ENCODE measurements around the gene WARS2.
"Not testable (repeated sequence)": the region's sequence is repeated elsewhere in the genome, so short reads cannot be mapped to it uniquely, and the experiment has no call there.

The WARS2 gene

GRCh38 chr1:119140177-119141019, at the start of gene WARS2:
Gene WARS2, minus strand, starts transcription at chr1:119140653. Its CDS starts 9 bp downstream, at chr1:119140644.
- DNase-seq: peak; percentile 98 to 100 (median 99)

GRCh38 chr1:119188926-119189325, 48.5 kb upstream of the WARS2 start:
- DNase-seq: no peak

- DNase-seq: no peak
Observed at GRCh38 chr1:119187416-119187815, 47.0 kb upstream of the WARS2 start.

GRCh38 chr1:119186471-119186870, 46.0 kb upstream of the WARS2 start:
- DNase-seq: no peak

- DNase-seq: no peak
Observed at GRCh38 chr1:119184972-119185371, 44.5 kb upstream of the WARS2 start.

- DNase-seq: peak in 2 of 3 experiments; percentile 7 to 77
Observed at GRCh38 chr1:119181218-119181617, 40.8 kb upstream of the WARS2 start.

GRCh38 chr1:119179051-119179450, 38.6 kb upstream of the WARS2 start:
- DNase-seq: no peak

GRCh38 chr1:119172927-119173326, 32.5 kb upstream of the WARS2 start:
- DNase-seq: not testable (repeated sequence)

- not testable (repeated sequence) for DNase-seq
Observed at GRCh38 chr1:119171381-119172010, 31.0 kb upstream of the WARS2 start.

- no peak for DNase-seq
Observed at GRCh38 chr1:119163396-119163795, 22.9 kb upstream of the WARS2 start.

GRCh38 chr1:119160866-119161265, 20.4 kb upstream of the WARS2 start:
- no peak for DNase-seq

- no peak for DNase-seq
Observed at GRCh38 chr1:119160409-119160808, 20.0 kb upstream of the WARS2 start.

- no peak for DNase-seq
Observed at GRCh38 chr1:119159966-119160365, 19.5 kb upstream of the WARS2 start.

- no peak for DNase-seq
Observed at GRCh38 chr1:119159111-119159510, 18.7 kb upstream of the WARS2 start.

GRCh38 chr1:119156761-119157160, 16.3 kb upstream of the WARS2 start:
- not testable (repeated sequence) for DNase-seq

GRCh38 chr1:119155069-119155468, 14.6 kb upstream of the WARS2 start:
- not testable (repeated sequence) for DNase-seq

GRCh38 chr1:119150150-119150549, 9.7 kb upstream of the WARS2 start:
- no peak for DNase-seq

- no peak for DNase-seq
Observed at GRCh38 chr1:119147661-119148090, 7.2 kb upstream of the WARS2 start.

- peak in 1 of 3 experiments; percentile 46 for DNase-seq
Observed at GRCh38 chr1:119146466-119146865, 6.0 kb upstream of the WARS2 start.

GRCh38 chr1:119144813-119145212, 4.4 kb upstream of the WARS2 start:
- no peak for DNase-seq

- DNase-seq: no peak
Observed at GRCh38 chr1:119143706-119144105, 3.3 kb upstream of the WARS2 start.

GRCh38 chr1:119141660-119142059, 1.2 kb upstream of the WARS2 start:
- no peak for DNase-seq

- DNase-seq: no peak
Observed at GRCh38 chr1:119141020-119141424, 569 bp upstream of the WARS2 start.

GRCh38 chr1:119139857-119140176, 636 bp downstream of the WARS2 start:
- DNase-seq: peak in 1 of 3 experiments; percentile 72
